Activated CD4-positive, CD25-positive, alpha-beta regulatory T cell treated with anti-CD3 and anti-CD28 coated beads, Interleukin-2, amount 50 U/mL, for 16 hours (primary cell): ENCODE results near the gene SMARCB1.
"Not testable (repeated sequence)": the region's sequence is repeated elsewhere in the genome, so short reads cannot be mapped to it uniquely, and the experiment has no call there.

Source experiments
- DNase-seq: peaks from one replicate; pipeline ENCODE4 v3.0.0-alpha.2; 2020; ENCODE audit warnings: low read depth, low spot score

SMARCB1 gene

GRCh38 chr22:23845265-23846080, 58.7 kb downstream of the SMARCB1 start:
- no peak for DNase-seq

GRCh38 chr22:23846081-23846469, 59.3 kb downstream of the SMARCB1 start:
- no peak for DNase-seq

GRCh38 chr22:23847310-23847920, 60.6 kb downstream of the SMARCB1 start:
- no peak for DNase-seq

GRCh38 chr22:23847991-23848864, 61.5 kb downstream of the SMARCB1 start:
- no peak for DNase-seq

- peak; percentile 71 for DNase-seq
Measured at GRCh38 chr22:23849009-23850006, 62.5 kb downstream of the SMARCB1 start.

GRCh38 chr22:23850136-23850611, 63.4 kb downstream of the SMARCB1 start:
- DNase-seq, result no peak

- DNase-seq, result no peak
Measured at GRCh38 chr22:23856721-23857605, 70.2 kb downstream of the SMARCB1 start.

- peak; percentile 84 for DNase-seq
Measured at GRCh38 chr22:23857606-23858483, 71.1 kb downstream of the SMARCB1 start, which contains the start of gene SLC2A11. TSS of gene SLC2A11 (plus strand) at chr22:23857875. CDS start at chr22:23858000, 125 bp downstream.

- DNase-seq, result no peak
Measured at GRCh38 chr22:23858484-23858815, 71.7 kb downstream of the SMARCB1 start.

GRCh38 chr22:23859201-23859600, 72.4 kb downstream of the SMARCB1 start:
- no peak for DNase-seq

GRCh38 chr22:23860187-23860586, 73.4 kb downstream of the SMARCB1 start:
- DNase-seq, result not testable (repeated sequence)

- DNase-seq, result no peak
Measured at GRCh38 chr22:23862103-23862502, 75.3 kb downstream of the SMARCB1 start.

- DNase-seq, result not testable (repeated sequence)
Measured at GRCh38 chr22:23864499-23865154, 77.9 kb downstream of the SMARCB1 start.

GRCh38 chr22:23868580-23868979, 81.8 kb downstream of the SMARCB1 start:
- no peak for DNase-seq

- DNase-seq, result no peak
Measured at GRCh38 chr22:23874871-23875270, 88.1 kb downstream of the SMARCB1 start.

- DNase-seq, result no peak
Measured at GRCh38 chr22:23875801-23876200, 89.0 kb downstream of the SMARCB1 start.

GRCh38 chr22:23877566-23877965, 90.8 kb downstream of the SMARCB1 start:
- DNase-seq, result no peak

GRCh38 chr22:23878219-23878618, 91.5 kb downstream of the SMARCB1 start:
- DNase-seq, result no peak
